ENCODE measurements around the gene IL13RA1. TPM values are rescaled to one million over a fixed set of nuclear protein-coding genes. Genes with fewer than 3 reads are reported as not detected.
A peak's percentile ranks its signal among the peaks of the same experiment; 100 is the strongest.
"Not testable (repeated sequence)": the region's sequence is repeated elsewhere in the genome, so short reads cannot be mapped to it uniquely, and the experiment has no call there.

Gene IL13RA1
- polyA plus RNA-seq, 1 donor: 58.9 TPM

DNA sequence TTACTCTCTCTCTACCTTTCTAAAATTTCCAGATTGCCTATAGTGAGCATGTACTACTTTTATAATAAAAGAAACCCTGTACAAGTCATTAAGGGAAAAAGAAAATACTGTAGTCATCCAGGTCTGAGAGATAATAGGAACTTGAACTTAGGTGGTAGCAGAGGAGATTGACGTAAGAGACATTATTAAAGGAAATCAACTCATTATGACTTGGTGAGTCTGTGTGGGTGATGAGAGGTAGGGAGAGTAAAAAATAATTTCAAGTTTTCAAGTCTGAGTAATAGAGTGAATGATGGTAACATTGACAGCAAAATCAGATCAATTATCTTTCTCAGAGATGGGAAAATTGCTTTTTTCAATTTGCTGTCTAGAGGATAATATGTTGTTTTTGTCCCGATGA lies 52.2 kb downstream of the IL13RA1 start:
- no peak for DNase-seq

DNA sequence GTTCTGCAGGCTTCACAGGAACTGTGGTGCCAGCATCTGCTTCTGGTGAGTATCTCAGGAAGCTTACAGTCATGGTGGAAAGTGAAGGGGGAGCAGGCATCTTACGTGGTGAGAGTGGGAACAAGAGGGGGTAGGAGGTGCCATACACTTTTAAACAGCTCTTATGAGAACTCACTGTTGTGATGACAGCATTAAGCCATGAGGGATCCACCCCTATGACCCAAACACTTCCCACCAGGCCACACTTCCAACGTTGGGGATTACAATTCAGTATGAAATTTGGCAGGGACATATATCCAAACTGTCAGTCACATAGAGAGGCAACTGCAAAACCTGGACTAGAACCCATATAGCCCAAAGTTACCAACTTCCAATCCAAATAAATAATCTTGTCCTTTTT lies 53.1 kb downstream of the IL13RA1 start:
- DNase-seq: no peak

DNA sequence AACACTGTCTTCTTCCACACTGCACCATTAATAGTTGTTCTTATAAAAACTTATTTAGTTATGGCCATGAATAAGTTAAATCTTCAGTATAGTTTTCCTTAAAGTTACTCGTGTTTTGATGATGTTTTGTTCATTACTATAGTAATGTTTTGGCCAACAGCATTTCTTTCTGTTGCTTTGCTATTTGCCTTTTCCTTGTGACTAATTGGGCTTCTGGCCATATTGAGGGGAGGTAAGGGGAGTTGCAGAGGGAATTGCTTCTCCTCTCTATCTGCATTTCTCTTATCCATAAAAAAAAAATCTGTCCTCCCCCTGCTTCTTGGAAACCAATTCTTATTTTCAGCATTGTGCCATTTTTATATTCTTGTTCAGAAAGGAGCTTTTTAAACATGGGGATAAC lies 53.5 kb downstream of the IL13RA1 start:
- no peak for DNase-seq

DNA sequence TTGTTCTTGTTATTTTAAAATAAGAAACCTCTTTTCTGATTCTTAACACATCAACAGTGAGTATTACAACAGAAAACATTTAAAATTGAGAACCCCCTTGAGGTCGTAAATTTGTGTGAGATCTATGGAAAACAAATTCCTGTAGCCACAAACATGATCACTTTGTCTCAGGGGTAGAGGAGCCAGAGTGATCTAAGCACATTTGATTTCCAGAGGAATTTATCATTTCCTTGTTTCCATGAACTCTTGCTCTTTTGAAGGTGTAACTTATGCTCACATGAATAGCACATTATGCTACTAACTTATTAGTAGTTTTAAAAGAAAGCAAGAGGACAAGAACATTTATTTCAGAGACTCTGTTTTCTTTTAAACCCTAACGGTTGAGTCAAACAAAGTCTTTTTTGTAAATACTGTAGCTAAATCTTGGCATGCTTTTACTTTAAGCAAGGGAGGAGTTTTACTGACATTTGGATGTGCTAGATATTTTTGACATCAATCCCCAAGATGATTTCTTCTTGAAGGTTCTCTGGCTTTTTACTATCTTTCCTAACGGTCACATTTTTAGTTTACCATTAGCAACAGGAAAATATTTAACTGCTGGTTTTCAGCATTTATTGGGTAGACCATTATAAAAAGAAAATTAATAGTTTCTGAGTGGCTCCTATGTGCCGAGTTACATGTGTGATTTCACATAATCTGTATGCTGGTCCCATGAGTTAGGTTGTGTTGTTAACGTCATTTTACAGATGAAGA lies 68.3 kb downstream of the IL13RA1 start:
- DNase-seq: no peak

DNA sequence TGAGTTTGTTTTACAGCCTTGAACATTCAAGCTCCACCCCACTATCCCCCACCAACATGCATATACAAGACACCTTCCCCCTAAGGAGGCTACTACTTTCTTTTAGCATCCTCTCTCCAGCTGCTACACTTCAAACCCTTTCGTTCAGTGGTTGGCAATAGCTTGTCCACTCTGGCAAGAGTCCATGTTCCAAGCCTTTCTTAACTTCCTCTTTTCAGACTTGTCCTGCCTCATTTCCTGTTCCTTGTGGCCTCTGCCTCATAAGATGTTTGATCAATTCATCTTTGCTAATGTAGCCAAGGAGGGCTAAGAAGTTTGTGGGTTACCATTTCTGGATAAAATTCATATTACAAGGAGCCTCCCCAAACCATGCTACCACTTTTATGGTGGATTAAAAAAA lies 75.5 kb downstream of the IL13RA1 start:
- no peak for DNase-seq

DNA sequence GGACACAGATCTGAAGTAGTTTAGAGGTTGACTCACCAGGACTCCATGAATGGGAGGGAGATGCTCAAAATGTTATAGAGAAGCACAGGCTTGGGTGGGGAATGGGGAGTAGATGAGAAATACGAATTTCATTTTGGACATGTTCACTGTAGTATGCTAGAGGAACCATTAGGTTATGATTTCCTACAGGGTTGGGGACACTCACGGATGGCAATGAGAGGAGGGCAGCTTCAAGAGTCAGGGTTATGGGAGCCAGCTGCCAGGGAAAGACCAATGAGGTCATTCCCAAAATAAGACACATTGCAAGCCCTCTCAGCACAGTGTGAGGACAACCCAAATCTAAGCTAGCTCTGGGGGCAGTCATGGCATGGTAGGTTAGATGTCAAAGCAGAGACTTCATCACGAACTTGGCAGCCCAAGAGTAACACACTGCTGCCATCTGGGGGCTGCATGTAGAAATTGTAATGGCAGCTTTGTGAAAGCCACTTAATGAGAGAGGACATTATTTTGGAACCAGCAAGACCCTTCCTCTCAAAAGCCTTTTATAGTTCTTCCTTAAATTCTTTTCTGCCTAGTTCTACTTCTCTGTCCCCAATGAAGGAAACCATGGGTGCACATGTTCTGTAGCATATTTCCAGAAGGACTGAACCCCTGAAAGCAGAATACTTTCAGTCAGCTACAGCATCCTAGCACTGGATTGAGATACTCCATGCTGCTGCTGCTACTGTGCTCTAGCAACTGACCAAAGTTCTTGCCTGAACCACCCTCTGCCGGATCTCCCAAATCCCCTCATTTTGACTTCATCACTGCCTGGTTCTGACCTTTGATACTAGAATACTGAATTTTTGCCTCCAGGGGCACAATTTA lies 80.0 kb downstream of the IL13RA1 start:
- DNase-seq: peak; percentile 39

DNA sequence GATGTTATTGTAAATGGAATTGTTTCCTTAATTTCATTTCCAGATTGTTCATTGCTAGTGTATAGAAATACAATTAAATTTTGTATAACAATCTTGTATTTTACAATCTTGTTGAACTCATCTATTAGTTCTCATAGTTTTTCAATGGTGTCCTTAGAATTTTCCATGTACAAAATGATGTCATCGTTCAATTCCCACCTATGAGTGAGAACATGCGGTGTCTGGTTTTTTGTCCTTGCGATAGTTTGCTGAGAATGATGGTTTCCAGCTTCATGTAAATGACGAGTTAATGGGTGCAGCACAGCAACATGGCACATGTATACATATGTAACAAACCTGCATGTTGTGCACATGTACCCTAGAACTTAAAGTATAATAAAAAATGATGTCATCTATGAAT lies 89.9 kb downstream of the IL13RA1 start:
- DNase-seq: not testable (repeated sequence)

DNA sequence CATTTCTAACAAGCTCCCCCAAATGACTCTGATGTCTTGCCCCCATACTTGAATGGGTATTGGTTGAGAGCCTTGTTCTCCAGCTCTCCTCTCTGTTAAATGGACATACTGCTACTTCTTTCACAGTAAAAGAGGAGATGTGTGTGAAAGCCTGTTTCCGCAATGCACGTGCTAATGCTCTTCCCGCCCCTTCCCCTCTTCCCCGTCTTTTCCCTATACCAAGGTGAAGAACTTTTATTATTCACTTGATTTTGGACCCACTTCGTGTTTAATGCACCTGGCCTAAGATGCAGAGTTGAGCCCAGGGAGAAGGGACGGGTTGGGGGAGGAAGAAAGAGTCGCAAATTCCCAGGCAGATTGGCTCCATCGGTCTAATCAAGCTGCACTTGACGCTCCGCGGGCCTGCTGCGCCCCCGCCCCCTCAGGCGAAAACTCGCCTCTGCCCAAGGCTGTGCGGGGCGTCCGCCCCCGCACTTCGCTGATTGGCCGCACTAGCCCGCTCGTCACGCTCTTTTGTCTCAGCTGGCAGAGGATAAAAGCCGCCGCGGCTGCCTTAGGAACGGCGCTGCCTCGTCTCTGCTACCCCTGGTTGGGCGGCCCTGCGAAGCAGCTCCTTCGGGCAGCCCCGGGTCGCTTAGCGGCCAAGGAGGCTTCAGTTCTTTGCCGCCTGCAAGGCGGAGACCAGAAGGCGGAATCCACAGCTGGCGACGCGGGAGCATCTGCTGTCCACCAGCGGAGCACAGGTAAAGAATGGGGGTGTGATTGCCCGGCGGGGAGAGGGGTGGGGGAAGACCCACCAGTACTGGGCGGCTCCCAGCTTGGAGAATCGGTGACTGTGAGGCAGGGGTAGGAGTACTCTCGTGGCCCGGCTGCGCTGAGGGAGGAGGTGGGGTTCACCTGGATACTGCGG lies 96.1 kb downstream of the IL13RA1 start, which contains the start of gene ZCCHC12:
Gene ZCCHC12, plus strand, starts transcription at position 562 of the 910 bp plus-strand sequence. CDS start 1,421 bp downstream, outside the sequence.
- peak; percentile 68 for DNase-seq

DNA sequence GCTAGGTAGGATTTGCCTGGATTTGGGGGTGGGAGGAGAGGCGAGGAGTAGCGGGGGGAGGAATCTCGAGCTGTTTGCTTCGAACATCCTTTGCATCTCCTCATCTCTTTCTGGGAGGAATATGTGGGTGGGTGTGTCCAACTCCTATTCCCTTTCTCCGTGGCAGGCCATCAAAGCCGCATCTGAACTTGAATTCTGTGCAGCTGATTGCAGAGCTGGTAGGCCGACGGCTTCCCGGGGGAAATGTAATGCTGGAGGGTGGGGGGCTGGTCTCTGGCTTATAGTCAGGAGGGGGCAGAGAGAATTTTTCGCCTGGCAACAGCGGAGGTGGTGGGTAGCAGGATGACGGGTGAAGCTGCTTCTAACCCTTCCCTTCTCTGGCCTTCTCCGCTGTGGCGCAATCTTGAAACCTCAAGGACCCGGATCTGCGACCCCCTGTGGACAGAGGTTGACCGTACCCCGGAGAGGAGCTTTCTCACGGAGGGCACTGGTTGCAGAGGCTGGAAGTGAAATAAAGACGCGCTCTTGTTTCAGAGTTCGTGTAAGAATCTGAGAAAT lies 96.8 kb downstream of the IL13RA1 start:
- DNase-seq: no peak

DNA sequence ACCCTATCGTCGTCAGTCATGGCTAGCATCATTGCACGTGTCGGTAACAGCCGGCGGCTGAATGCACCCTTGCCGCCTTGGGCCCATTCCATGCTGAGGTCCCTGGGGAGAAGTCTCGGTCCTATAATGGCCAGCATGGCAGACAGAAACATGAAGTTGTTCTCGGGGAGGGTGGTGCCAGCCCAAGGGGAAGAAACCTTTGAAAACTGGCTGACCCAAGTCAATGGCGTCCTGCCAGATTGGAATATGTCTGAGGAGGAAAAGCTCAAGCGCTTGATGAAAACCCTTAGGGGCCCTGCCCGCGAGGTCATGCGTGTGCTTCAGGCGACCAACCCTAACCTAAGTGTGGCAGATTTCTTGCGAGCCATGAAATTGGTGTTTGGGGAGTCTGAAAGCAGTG lies 97.8 kb downstream of the IL13RA1 start:
- no peak for DNase-seq

DNA sequence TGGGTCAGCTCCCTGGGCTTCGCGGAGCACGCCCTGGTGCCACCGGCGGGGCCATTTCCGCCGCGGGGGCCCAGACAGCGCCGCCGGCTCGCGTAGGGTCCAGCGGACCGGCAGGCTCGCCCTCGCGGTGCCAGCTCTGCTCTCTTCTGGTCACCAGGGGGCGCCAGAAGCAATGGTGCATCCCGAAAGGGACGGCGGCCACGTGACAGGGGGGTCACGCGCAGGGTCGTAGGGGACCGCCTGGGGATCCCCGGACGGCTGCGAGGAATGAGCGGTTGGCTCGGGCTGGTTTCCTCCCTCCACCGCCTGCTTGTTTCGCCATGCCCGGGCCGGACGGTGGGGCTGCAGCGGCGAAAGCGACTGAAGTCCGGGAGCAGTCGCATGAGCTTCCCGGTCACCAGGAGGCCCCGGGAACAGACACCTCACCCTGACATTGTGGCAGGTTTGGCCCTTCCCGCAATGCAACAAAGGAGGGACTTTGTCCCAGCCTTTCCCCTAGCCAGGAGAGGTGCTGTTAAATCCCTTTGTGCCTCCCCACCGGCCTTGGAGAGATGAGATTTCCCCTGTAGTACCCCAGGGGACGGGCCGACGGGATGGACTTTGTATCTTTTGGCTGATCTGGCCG lies 112.0 kb downstream of the IL13RA1 start:
- peak; percentile 51 for DNase-seq

Other genes starting within 250 kb of the IL13RA1 start
- gene DOCK11, start 231.8 kb upstream of the IL13RA1 start, polyA plus RNA-seq (ENCODE audit: insufficient read length): 21.8 TPM
- gene ZCCHC12, start 96.2 kb downstream of the IL13RA1 start, polyA plus RNA-seq (ENCODE audit: insufficient read length): 0.70 TPM
- 0.85 TPM for gene LONRF3, start 247.0 kb downstream of the IL13RA1 start, polyA plus RNA-seq (ENCODE audit: insufficient read length)